A549 (cell line): Measurements from ENCODE around the gene PFAS. TPM values are rescaled to one million over a fixed set of nuclear protein-coding genes. Genes with fewer than 3 reads are reported as not detected.

ENCODE experiments used
- BHLHE40 ChIP-seq: IDR thresholded peaks from 2 replicates; pipeline ENCODE4 v1.6.1; 2012; ENCODE audit warnings: low read depth, low read length, inconsistent platforms
- CHD2 ChIP-seq: fragments of 150-350 bp; IDR thresholded peaks from 2 replicates; pipeline ENCODE4 v1.6.1; 2014; ENCODE audit warnings: low read length; ENCODE audit not compliant: partially characterized antibody
- CHD4 ChIP-seq: fragments of 200-600 bp; sonication (generic); IDR thresholded peaks from 2 replicates; pipeline ENCODE4 v1.6.1; 2016; ENCODE audit warnings: antibody characterized with exemption, mild to moderate bottlenecking, borderline replicate concordance
- EP300 ChIP-seq, 2 experiments: fragments of >200 bp; sonication (Bioruptor Twin); formaldehyde crosslinking; IDR thresholded peaks; 2 replicates in 1 of 2; 3 replicates in 1 of 2; pipeline ENCODE4 v1.6.1; 2016 to 2017
- ESRRA ChIP-seq: fragments of 150-350 bp; IDR thresholded peaks from 2 replicates; pipeline ENCODE4 v1.6.1; 2014; ENCODE audit warnings: mild to moderate bottlenecking, low read length, borderline replicate concordance
- FOSL2 ChIP-seq, 2 experiments: fragments of 450-650 bp in 1 of 2; fragments of >200 bp in 1 of 2; sonication (Bioruptor Twin) in 1 of 2; formaldehyde crosslinking; IDR thresholded peaks; 2 replicates each; pipeline versions ENCODE4 v1.5.0 to v1.6.1; 2016 to 2020; ENCODE audit warnings: mild to moderate bottlenecking in 1 of 2, moderate library complexity in 1 of 2
- FOXS1 ChIP-seq: fragments of 250-450 bp; sonication (Bioruptor Pico); IDR thresholded peaks from 2 replicates; pipeline ENCODE4 v1.5.0; 2020; ENCODE audit warnings: mild to moderate bottlenecking, moderate library complexity
- HDAC2 ChIP-seq: fragments of 200-600 bp; sonication (generic); IDR thresholded peaks from 2 replicates; pipeline ENCODE4 v1.6.1; 2016
- HEYL ChIP-seq: fragments of 250-450 bp; sonication (Bioruptor Pico); IDR thresholded peaks from 2 replicates; pipeline ENCODE4 v1.8.0; 2021; ENCODE audit warnings: mild to moderate bottlenecking, moderate library complexity
- HOXB13 ChIP-seq: fragments of 250-450 bp; sonication (Bioruptor Pico); IDR thresholded peaks from 2 replicates; pipeline ENCODE4 v1.5.0; 2020; ENCODE audit warnings: low read depth, mild to moderate bottlenecking, moderate library complexity
- KDM5A ChIP-seq: fragments of 200-600 bp; sonication (generic); IDR thresholded peaks from 2 replicates; pipeline ENCODE4 v1.6.1; 2016; ENCODE audit warnings: antibody characterized with exemption, mild to moderate bottlenecking
- NFE2L2 ChIP-seq: fragments of 150-350 bp; conservative IDR thresholded peaks from 2 replicates; pipeline ENCODE4 v1.6.1; 2014; ENCODE audit warnings: low read length
- NR3C1 ChIP-seq: fragments of >200 bp; sonication (Bioruptor Twin); formaldehyde crosslinking; IDR thresholded peaks from 3 replicates; pipeline ENCODE4 v1.6.1; 2017
- PHF8 ChIP-seq: fragments of 200-600 bp; sonication (generic); IDR thresholded peaks from 2 replicates; pipeline ENCODE4 v1.6.1; 2016; ENCODE audit warnings: low read depth, mild to moderate bottlenecking, antibody characterized with exemption, moderate library complexity, borderline replicate concordance
- POLR2AphosphoS2 ChIP-seq: conservative IDR thresholded peaks from 2 replicates; pipeline ENCODE4 v1.6.1; 2012; ENCODE audit warnings: low read length, improper control_type of control experiment, inconsistent platforms
- RAD21 ChIP-seq, 2 experiments: fragments of >200 bp in 1 of 2; sonication (Bioruptor Twin) in 1 of 2; formaldehyde crosslinking in 1 of 2; IDR thresholded peaks in 1 of 2; conservative IDR thresholded peaks in 1 of 2; 2 replicates in 1 of 2; 3 replicates in 1 of 2; pipeline ENCODE4 v1.6.1; 2012 to 2018; ENCODE audit warnings: inconsistent platforms in 1 of 2
- RFX5 ChIP-seq: fragments of 450-650 bp; IDR thresholded peaks from 2 replicates; pipeline ENCODE4 v1.7.1; 2014; ENCODE audit warnings: antibody characterized with exemption, mild to moderate bottlenecking, moderate library complexity
- TP53 ChIP-seq: fragments of 250-450 bp; sonication (Bioruptor Pico); IDR thresholded peaks from 2 replicates; pipeline ENCODE4 v1.5.0; 2021; ENCODE audit warnings: mild to moderate bottlenecking, moderate library complexity
- ZSCAN20 ChIP-seq: fragments of 250-450 bp; sonication (Bioruptor Pico); IDR thresholded peaks from 2 replicates; pipeline ENCODE4 v1.8.0; 2022; ENCODE audit warnings: mild to moderate bottlenecking, moderate library complexity
- polyA plus RNA-seq, 4 experiments: library from polyadenylated mRNA; depleted of rRNA in 3 of 4; stranded (reverse); fragments of >200 nt; fragmentation: RNase III in 1 of 4; extraction: RNeasy Plus Mini Kit Qiagen cat#74134 plus additional on column Dnase treatment in 1 of 4; gene quantifications; 2 replicates in 3 of 4; 3 replicates in 1 of 4; pipeline ENCODE4 v1.2.3, GENCODE V29; 2011 to 2017
- TF ChIP-seq, protein P1 (sequence below): fragments of 150-350 bp; IDR thresholded peaks from 2 replicates; pipeline ENCODE4 v1.6.1; 2014; ENCODE audit warnings: low read depth, mild to moderate bottlenecking, low read length
- TF ChIP-seq, protein P2 (sequence below): fragments of >200 bp; sonication (Bioruptor Twin); formaldehyde crosslinking; IDR thresholded peaks from 3 replicates; pipeline ENCODE4 v1.5.1; 2016
- TF ChIP-seq, protein P3 (sequence below): fragments of >200 bp; sonication (Bioruptor Twin); formaldehyde crosslinking; IDR thresholded peaks from 3 replicates; pipeline ENCODE4 v1.6.1; 2016
- TF ChIP-seq, protein P4 (sequence below): IDR thresholded peaks from 2 replicates; pipeline ENCODE4 v1.6.1; 2012; ENCODE audit warnings: low read depth, borderline replicate concordance
- TF ChIP-seq, protein P5 (sequence below): fragments of 450-650 bp; IDR thresholded peaks from 2 replicates; pipeline ENCODE4 v1.6.1; 2014; ENCODE audit warnings: antibody characterized with exemption
- TF ChIP-seq, protein P6 (sequence below): fragments of 200-600 bp; sonication (generic); IDR thresholded peaks from 2 replicates; pipeline ENCODE4 v1.6.1; 2016; ENCODE audit warnings: antibody characterized with exemption, mild to moderate bottlenecking, moderate library complexity

Gene PFAS
- polyA plus RNA-seq, 2 of the 4 experiments (the other 2 are of a cell fraction): 51.9 to 58.2 TPM

DNA sequence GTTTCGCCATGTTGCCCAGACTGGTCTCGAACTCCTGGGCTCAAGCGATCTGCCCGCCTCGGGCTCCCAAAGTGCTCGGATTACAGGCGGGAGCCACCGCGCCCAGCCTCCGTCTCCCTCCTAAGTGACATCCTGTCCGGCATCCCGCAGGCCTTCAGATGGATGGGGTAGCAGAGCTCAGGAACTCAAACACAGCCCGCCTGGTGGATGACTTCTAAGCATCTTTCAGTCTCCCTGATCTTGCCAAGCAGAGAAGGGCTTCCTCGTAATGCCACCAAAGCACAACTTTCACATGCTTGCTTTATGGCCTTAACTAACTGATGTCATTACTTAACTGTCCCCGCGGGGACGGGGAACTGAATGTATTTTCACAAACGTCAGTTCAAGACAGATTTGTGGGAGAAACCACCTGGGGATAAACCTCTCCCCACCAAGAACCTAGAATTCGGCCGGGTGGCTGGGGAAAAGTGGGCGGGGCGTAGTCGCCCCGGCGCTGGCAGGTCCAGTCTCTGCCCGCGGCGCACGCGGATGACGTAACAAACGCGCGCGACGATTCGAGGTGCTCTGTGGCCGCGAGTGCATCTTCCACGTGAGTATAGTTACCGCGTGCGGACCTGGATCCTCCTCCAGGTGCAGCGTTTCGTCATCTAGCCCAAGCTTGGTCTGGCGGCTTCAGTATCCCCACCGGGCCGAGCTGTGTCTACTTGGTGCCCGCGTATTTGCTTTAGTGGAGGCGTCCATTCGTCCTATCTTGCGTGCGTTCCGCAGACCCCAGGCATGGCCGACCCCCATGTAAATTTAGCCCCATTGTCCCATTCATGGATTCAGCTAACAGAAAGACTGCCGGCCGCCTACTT is at the start of gene PFAS (continued):
- TF ChIP-seq BHLHE40 (peak; percentile 40; the same call in 1 of the 2 replicates), POLR2AphosphoS2 (no peak), CHD2 (no peak), HOXB13 (CRISPR knock-in tag) (0 out of 2 replicates have a peak, but pooled peaks have one; percentile 46), FOSL2 (IDR thresholded peaks at IDR 0.05) (no peak), FOSL2 (CRISPR knock-in tag; IDR thresholded peaks at IDR 0.05) (peak; percentile 43; the same call in 1 of the 2 replicates), FOXS1 (CRISPR knock-in tag) (no peak), RFX5 (no peak), HDAC2 (no peak; the same call in 1 of the 2 replicates), KDM5A (peak; percentile 82), NR3C1 (no peak), TP53 (CRISPR knock-in tag) (no peak), ESRRA (no peak), NFE2L2 (no peak), CHD4 (no peak; the same call in 1 of the 2 replicates), EP300 (IDR thresholded peaks at IDR 0.05) (no peak), RAD21 (conservative IDR thresholded peaks at IDR 0.05 in 1 of 2, IDR thresholded peaks at IDR 0.05 in 1 of 2) (no peak), PHF8 (peak; percentile 47), HEYL (CRISPR knock-in tag) (no peak), ZSCAN20 (no peak)
- TF ChIP-seq, protein P1, sequence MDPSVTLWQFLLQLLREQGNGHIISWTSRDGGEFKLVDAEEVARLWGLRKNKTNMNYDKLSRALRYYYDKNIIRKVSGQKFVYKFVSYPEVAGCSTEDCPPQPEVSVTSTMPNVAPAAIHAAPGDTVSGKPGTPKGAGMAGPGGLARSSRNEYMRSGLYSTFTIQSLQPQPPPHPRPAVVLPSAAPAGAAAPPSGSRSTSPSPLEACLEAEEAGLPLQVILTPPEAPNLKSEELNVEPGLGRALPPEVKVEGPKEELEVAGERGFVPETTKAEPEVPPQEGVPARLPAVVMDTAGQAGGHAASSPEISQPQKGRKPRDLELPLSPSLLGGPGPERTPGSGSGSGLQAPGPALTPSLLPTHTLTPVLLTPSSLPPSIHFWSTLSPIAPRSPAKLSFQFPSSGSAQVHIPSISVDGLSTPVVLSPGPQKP: no peak
- TF ChIP-seq, protein P2, sequence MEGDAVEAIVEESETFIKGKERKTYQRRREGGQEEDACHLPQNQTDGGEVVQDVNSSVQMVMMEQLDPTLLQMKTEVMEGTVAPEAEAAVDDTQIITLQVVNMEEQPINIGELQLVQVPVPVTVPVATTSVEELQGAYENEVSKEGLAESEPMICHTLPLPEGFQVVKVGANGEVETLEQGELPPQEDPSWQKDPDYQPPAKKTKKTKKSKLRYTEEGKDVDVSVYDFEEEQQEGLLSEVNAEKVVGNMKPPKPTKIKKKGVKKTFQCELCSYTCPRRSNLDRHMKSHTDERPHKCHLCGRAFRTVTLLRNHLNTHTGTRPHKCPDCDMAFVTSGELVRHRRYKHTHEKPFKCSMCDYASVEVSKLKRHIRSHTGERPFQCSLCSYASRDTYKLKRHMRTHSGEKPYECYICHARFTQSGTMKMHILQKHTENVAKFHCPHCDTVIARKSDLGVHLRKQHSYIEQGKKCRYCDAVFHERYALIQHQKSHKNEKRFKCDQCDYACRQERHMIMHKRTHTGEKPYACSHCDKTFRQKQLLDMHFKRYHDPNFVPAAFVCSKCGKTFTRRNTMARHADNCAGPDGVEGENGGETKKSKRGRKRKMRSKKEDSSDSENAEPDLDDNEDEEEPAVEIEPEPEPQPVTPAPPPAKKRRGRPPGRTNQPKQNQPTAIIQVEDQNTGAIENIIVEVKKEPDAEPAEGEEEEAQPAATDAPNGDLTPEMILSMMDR: no peak
- TF ChIP-seq, protein P3, sequence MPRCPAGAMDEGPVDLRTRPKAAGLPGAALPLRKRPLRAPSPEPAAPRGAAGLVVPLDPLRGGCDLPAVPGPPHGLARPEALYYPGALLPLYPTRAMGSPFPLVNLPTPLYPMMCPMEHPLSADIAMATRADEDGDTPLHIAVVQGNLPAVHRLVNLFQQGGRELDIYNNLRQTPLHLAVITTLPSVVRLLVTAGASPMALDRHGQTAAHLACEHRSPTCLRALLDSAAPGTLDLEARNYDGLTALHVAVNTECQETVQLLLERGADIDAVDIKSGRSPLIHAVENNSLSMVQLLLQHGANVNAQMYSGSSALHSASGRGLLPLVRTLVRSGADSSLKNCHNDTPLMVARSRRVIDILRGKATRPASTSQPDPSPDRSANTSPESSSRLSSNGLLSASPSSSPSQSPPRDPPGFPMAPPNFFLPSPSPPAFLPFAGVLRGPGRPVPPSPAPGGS: peak; percentile 73; the same call in 2 of the 3 replicates
- TF ChIP-seq, protein P4, sequence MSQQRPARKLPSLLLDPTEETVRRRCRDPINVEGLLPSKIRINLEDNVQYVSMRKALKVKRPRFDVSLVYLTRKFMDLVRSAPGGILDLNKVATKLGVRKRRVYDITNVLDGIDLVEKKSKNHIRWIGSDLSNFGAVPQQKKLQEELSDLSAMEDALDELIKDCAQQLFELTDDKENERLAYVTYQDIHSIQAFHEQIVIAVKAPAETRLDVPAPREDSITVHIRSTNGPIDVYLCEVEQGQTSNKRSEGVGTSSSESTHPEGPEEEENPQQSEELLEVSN: peak; percentile 82
- TF ChIP-seq, protein P5, sequence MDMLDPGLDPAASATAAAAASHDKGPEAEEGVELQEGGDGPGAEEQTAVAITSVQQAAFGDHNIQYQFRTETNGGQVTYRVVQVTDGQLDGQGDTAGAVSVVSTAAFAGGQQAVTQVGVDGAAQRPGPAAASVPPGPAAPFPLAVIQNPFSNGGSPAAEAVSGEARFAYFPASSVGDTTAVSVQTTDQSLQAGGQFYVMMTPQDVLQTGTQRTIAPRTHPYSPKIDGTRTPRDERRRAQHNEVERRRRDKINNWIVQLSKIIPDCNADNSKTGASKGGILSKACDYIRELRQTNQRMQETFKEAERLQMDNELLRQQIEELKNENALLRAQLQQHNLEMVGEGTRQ: peak; percentile 50; the same call in 1 of the 2 replicates
- TF ChIP-seq, protein P6, sequence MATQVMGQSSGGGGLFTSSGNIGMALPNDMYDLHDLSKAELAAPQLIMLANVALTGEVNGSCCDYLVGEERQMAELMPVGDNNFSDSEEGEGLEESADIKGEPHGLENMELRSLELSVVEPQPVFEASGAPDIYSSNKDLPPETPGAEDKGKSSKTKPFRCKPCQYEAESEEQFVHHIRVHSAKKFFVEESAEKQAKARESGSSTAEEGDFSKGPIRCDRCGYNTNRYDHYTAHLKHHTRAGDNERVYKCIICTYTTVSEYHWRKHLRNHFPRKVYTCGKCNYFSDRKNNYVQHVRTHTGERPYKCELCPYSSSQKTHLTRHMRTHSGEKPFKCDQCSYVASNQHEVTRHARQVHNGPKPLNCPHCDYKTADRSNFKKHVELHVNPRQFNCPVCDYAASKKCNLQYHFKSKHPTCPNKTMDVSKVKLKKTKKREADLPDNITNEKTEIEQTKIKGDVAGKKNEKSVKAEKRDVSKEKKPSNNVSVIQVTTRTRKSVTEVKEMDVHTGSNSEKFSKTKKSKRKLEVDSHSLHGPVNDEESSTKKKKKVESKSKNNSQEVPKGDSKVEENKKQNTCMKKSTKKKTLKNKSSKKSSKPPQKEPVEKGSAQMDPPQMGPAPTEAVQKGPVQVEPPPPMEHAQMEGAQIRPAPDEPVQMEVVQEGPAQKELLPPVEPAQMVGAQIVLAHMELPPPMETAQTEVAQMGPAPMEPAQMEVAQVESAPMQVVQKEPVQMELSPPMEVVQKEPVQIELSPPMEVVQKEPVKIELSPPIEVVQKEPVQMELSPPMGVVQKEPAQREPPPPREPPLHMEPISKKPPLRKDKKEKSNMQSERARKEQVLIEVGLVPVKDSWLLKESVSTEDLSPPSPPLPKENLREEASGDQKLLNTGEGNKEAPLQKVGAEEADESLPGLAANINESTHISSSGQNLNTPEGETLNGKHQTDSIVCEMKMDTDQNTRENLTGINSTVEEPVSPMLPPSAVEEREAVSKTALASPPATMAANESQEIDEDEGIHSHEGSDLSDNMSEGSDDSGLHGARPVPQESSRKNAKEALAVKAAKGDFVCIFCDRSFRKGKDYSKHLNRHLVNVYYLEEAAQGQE: 0 out of 2 replicates have a peak, but pooled peaks have one; percentile 26
